CD4-positive, alpha-beta memory T cell (primary cell): Measurements from ENCODE around the gene FAM89A. TPM values are rescaled to one million over a fixed set of nuclear protein-coding genes. Genes with fewer than 3 reads are reported as not detected.
"Not testable (repeated sequence)": the region's sequence is repeated elsewhere in the genome, so short reads cannot be mapped to it uniquely, and the experiment has no call there.

Experiments used
- CTCF ChIA-PET: fragments of 350-600 bp; sonication (Branson Sonifier 250); formaldehyde crosslinking; loops from one replicate; lab custom pipeline; 2021; ENCODE audit warnings: inconsistent platforms; ENCODE audit not compliant: partially characterized antibody; lab: Charles Lee
- POLR2A ChIA-PET: fragments of 350-600 bp; sonication (Branson Sonifier 250); formaldehyde crosslinking; loops from one replicate; lab custom pipeline; 2021; ENCODE audit not compliant: partially characterized antibody; lab: Charles Lee
- DNase-seq, 5 donors: peaks; one replicate each; pipeline versions ENCODE4 v3.0.0 to v3.0.0-alpha.2; 2020 to 2022; ENCODE audit warnings: mixed read lengths in 1 of 5
- H3K27ac ChIP-seq: one replicate; pipeline ENCODE4 v1.7.0; 2013; ENCODE audit warnings: low read depth, low read length
- H3K27me3 ChIP-seq: 2 replicates; pipeline ENCODE4 v1.7.0; 2013; ENCODE audit warnings: mild to moderate bottlenecking, low read length, moderate library complexity; ENCODE audit not compliant: insufficient read depth
- H3K36me3 ChIP-seq: 2 replicates; pipeline ENCODE4 v1.7.0; 2013; ENCODE audit warnings: mild to moderate bottlenecking, low read length, moderate library complexity; ENCODE audit not compliant: insufficient read depth
- H3K4me1 ChIP-seq: 2 replicates; pipeline ENCODE4 v1.7.0; 2013; ENCODE audit warnings: mild to moderate bottlenecking, low read length, moderate library complexity; ENCODE audit not compliant: insufficient read depth
- H3K4me3 ChIP-seq, 2 donors: one replicate each; pipeline ENCODE4 v1.7.0; 2013; ENCODE audit warnings: low read length in 2 of 2, mild to moderate bottlenecking in 1 of 2
- H3K9me3 ChIP-seq, 2 donors: one replicate each; pipeline ENCODE4 v1.7.0; 2013; ENCODE audit warnings: low read length in 2 of 2, control low read depth in 1 of 2; ENCODE audit not compliant: control insufficient read depth in 1 of 2
- H3K27ac Mint-ChIP-seq, 7 donors: one replicate each; pipeline ENCODE4 v1.8.0; 2020 to 2021; ENCODE audit warnings: mixed read lengths in 7 of 7, mild to moderate bottlenecking in 6 of 7, inconsistent platforms in 3 of 7, moderate library complexity in 3 of 7
- H3K27me3 Mint-ChIP-seq, 2 donors: one replicate each; pipeline ENCODE4 v1.8.0; 2020 to 2021; ENCODE audit warnings: mixed read lengths in 2 of 2
- H3K36me3 Mint-ChIP-seq, 2 donors: one replicate each; pipeline ENCODE4 v1.8.0; 2020 to 2021; ENCODE audit warnings: mixed read lengths in 2 of 2, inconsistent platforms in 1 of 2, mild to moderate bottlenecking in 1 of 2
- H3K4me1 Mint-ChIP-seq, 4 donors: one replicate each; pipeline ENCODE4 v1.8.0; 2020 to 2021; ENCODE audit warnings: mixed read lengths in 4 of 4, mild to moderate bottlenecking in 1 of 4
- H3K4me3 Mint-ChIP-seq, 8 donors: one replicate each; pipeline ENCODE4 v1.8.0; 2020 to 2021; ENCODE audit warnings: mixed read lengths in 8 of 8, mild to moderate bottlenecking in 7 of 8, moderate library complexity in 6 of 8, inconsistent platforms in 3 of 8
- H3K9me3 Mint-ChIP-seq, 8 donors: one replicate each; pipeline ENCODE4 v1.8.0; 2020 to 2021; ENCODE audit warnings: mixed read lengths in 8 of 8, mild to moderate bottlenecking in 5 of 8, inconsistent platforms in 3 of 8, moderate library complexity in 1 of 8
- intact Hi-C: fragments of 100-400 bp; cut with micrococcal nuclease; formaldehyde crosslinking; loops from one replicate; pipeline ENCODE4 v1.15.1; 2023
- polyA plus RNA-seq, 2 donors: library from polyadenylated mRNA; unstranded; fragments of 300-500 nt; fragmentation: Illumina TruSeq; gene quantifications; one replicate each; pipeline ENCODE4 v1.2.3, GENCODE V29; 2021
- total RNA-seq, 2 experiments: library from RNA; stranded (reverse); gene quantifications; one replicate each; pipeline ENCODE4 v1.2.3, GENCODE V29; 2021

The FAM89A gene
- total and polyA plus RNA-seq, 4 experiments from 2014 or later = 6.5 to 8.7 (median 8.1) TPM

- Histone ChIP-seq H3K4me3 (no peak overlapping the region), H3K27me3 (no peaks in the 10 kb centered on the region), H3K4me1 (no peaks in the 10 kb centered on the region), H3K27ac (no peak overlapping the region), H3K36me3 (no peaks in the 10 kb centered on the region), H3K9me3 (no peaks in the 10 kb centered on the region)
- Mint-ChIP-seq H3K36me3 (no peaks in the 10 kb centered on the region), H3K27ac (no peak overlapping the region), H3K4me1 (peaks cover 6 to 11% (median 7%) of the 10 kb centered on the region in 4 donors), H3K27me3 (peaks cover 2 to 6% of the 10 kb centered on the region in 2 donors), H3K9me3 (peaks cover 0 to 6% (median 2%) of the 10 kb centered on the region in 8 donors), H3K4me3 (no peak overlapping the region)
- ChIA-PET POLR2A (no interaction called here), CTCF (no interaction called here)
- DNase-seq = no peak
- intact Hi-C loops = no loop called here
These were observed 15.2 kb upstream of the FAM89A start for GRCh38 chr1:231055271-231055670.

GRCh38 chr1:231053493-231054162 lies 13.6 kb upstream of the FAM89A start:
- Mint-ChIP-seq H3K4me3 (peak overlapping the region in 2 of 8 donors; percentile 31 to 54), H3K27me3 (peaks cover 4 to 8% of the 10 kb centered on the region in 2 donors), H3K4me1 (peaks cover 6 to 11% (median 7%) of the 10 kb centered on the region in 4 donors), H3K9me3 (peaks cover 0 to 6% (median 2%) of the 10 kb centered on the region in 8 donors), H3K27ac (no peak overlapping the region), H3K36me3 (no peaks in the 10 kb centered on the region)
- Histone ChIP-seq H3K4me3 (no peak overlapping the region), H3K9me3 (no peaks in the 10 kb centered on the region), H3K36me3 (no peaks in the 10 kb centered on the region), H3K27ac (no peak overlapping the region), H3K4me1 (no peaks in the 10 kb centered on the region), H3K27me3 (no peaks in the 10 kb centered on the region)
- POLR2A ChIA-PET = no interaction called here
- CTCF ChIA-PET = interaction anchor here (0.8 to 1.0 kb wide), 3 partner anchors 12 to 19 kb away, joined by 3 read pairs; no protein-coding TSS in a partner anchor
- no peak for DNase-seq
- intact Hi-C loops = no loop called here

GRCh38 chr1:231052777-231053176 lies 12.7 kb upstream of the FAM89A start:
- CTCF ChIA-PET = interaction anchor here (0.8 kb wide), 1 partner anchor 18 kb away, joined by 3 read pairs; no protein-coding TSS in a partner anchor
- Mint-ChIP-seq H3K36me3 (no peaks in the 10 kb centered on the region), H3K27ac (no peak overlapping the region)

GRCh38 chr1:231050932-231051331 lies 10.9 kb upstream of the FAM89A start:
- H3K27me3 ChIP-seq, POLR2A ChIA-PET: not testable (repeated sequence)

More at GRCh38 chr1:231052777-231053176, 12.7 kb upstream of the FAM89A start:
- no peaks in the 10 kb centered on the region for H3K4me1 ChIP-seq
- no peak overlapping the region for H3K4me3 ChIP-seq
- H3K27ac ChIP-seq = no peak overlapping the region
- POLR2A ChIA-PET = no interaction called here
- peaks cover 0 to 6% (median 2%) of the 10 kb centered on the region in 8 donors for H3K9me3 Mint-ChIP-seq
- intact Hi-C loops = no loop called here
- H3K27me3 Mint-ChIP-seq = peaks cover 4 to 10% of the 10 kb centered on the region in 2 donors
- no peak for DNase-seq
- no peak overlapping the region for H3K4me3 Mint-ChIP-seq
- H3K36me3 ChIP-seq = no peaks in the 10 kb centered on the region
- H3K9me3 ChIP-seq = no peaks in the 10 kb centered on the region
- H3K27me3 ChIP-seq = no peaks in the 10 kb centered on the region
- peaks cover 6 to 11% (median 7%) of the 10 kb centered on the region in 4 donors for H3K4me1 Mint-ChIP-seq

GRCh38 chr1:231050395-231050794 lies 10.3 kb upstream of the FAM89A start:
- CTCF ChIA-PET = no interaction called here

More at GRCh38 chr1:231050932-231051331, 10.9 kb upstream of the FAM89A start:
- peaks cover 6 to 11% (median 7%) of the 10 kb centered on the region in 4 donors for H3K4me1 Mint-ChIP-seq
- DNase-seq, H3K4me1 ChIP-seq, H3K4me3 Mint-ChIP-seq, H3K36me3 ChIP-seq, H3K4me3 ChIP-seq, intact Hi-C loops, H3K9me3 ChIP-seq, H3K27ac Mint-ChIP-seq, H3K36me3 Mint-ChIP-seq, CTCF ChIA-PET, H3K27ac ChIP-seq, H3K9me3 Mint-ChIP-seq: not testable (repeated sequence)
- peaks cover 3 to 14% of the 10 kb centered on the region in 2 donors for H3K27me3 Mint-ChIP-seq

GRCh38 chr1:231049121-231049979 lies 9.3 kb upstream of the FAM89A start:
- Mint-ChIP-seq H3K36me3 (no peaks in the 10 kb centered on the region), H3K27me3 (peaks cover 3 to 12% of the 10 kb centered on the region in 2 donors)
- CTCF ChIA-PET = no interaction called here

More at GRCh38 chr1:231050395-231050794, 10.3 kb upstream of the FAM89A start:
- peaks cover 3 to 14% of the 10 kb centered on the region in 2 donors for H3K27me3 Mint-ChIP-seq
- intact Hi-C loops = no loop called here
- Histone ChIP-seq H3K4me3 (no peak overlapping the region), H3K27ac (no peak overlapping the region), H3K4me1 (no peaks in the 10 kb centered on the region), H3K27me3 (no peaks in the 10 kb centered on the region), H3K36me3 (no peaks in the 10 kb centered on the region), H3K9me3 (no peaks in the 10 kb centered on the region)
- peaks cover 0 to 5% (median 0%) of the 10 kb centered on the region in 8 donors for H3K9me3 Mint-ChIP-seq
- H3K4me1 Mint-ChIP-seq = peaks cover 7 to 12% (median 9%) of the 10 kb centered on the region in 4 donors
- POLR2A ChIA-PET = no interaction called here
- H3K4me3 Mint-ChIP-seq = no peak overlapping the region
- DNase-seq = no peak
- no peak overlapping the region for H3K27ac Mint-ChIP-seq
- no peaks in the 10 kb centered on the region for H3K36me3 Mint-ChIP-seq

GRCh38 chr1:231048419-231048818 lies 8.4 kb upstream of the FAM89A start:
- H3K36me3 Mint-ChIP-seq, H3K4me1 ChIP-seq, H3K27ac ChIP-seq, H3K27me3 ChIP-seq, H3K9me3 ChIP-seq, H3K4me3 ChIP-seq, H3K36me3 ChIP-seq, DNase-seq, intact Hi-C loops, CTCF ChIA-PET, H3K27ac Mint-ChIP-seq, H3K4me3 Mint-ChIP-seq: not testable (repeated sequence)
- Mint-ChIP-seq H3K27me3 (peaks cover 3 to 12% of the 10 kb centered on the region in 2 donors), H3K4me1 (peaks cover under 1 to 14% (median 7%) of the 10 kb centered on the region in 4 donors), H3K9me3 (peaks cover 0 to 11% (median 0%) of the 10 kb centered on the region in 8 donors)
- POLR2A ChIA-PET = interaction anchor here (0.8 kb wide), 1 partner anchor 9 kb away, joined by 3 read pairs; no protein-coding TSS in a partner anchor

More at GRCh38 chr1:231049121-231049979, 9.3 kb upstream of the FAM89A start:
- Histone ChIP-seq H3K27me3 (no peaks in the 10 kb centered on the region), H3K4me3 (no peak overlapping the region), H3K4me1 (no peaks in the 10 kb centered on the region), H3K36me3 (no peaks in the 10 kb centered on the region), H3K27ac (no peak overlapping the region), H3K9me3 (no peaks in the 10 kb centered on the region)
- peaks cover 0 to 7% (median 0%) of the 10 kb centered on the region in 8 donors for H3K9me3 Mint-ChIP-seq
- no peak for DNase-seq
- H3K4me1 Mint-ChIP-seq = peaks cover 7 to 14% (median 12%) of the 10 kb centered on the region in 4 donors
- H3K27ac Mint-ChIP-seq = no peak overlapping the region
- intact Hi-C loops = no loop called here
- H3K4me3 Mint-ChIP-seq = no peak overlapping the region
- POLR2A ChIA-PET = no interaction called here
